HepG2 (cell line): ENCODE data around the gene SLC35B1. TPM values are rescaled to one million over a fixed set of nuclear protein-coding genes. Genes with fewer than 3 reads are reported as not detected.

Experiments
- ASH2L ChIP-seq: fragments of 300-600, 200-600 bp; sonication (generic); IDR thresholded peaks from 2 replicates; pipeline ENCODE4 v1.7.0; 2017; ENCODE audit warnings: low read depth, mild to moderate bottlenecking, moderate library complexity, mixed read lengths, low read length; ENCODE audit not compliant: insufficient read length
- BRD4 ChIP-seq: sonication (generic); formaldehyde crosslinking; IDR thresholded peaks from 2 replicates; pipeline ENCODE4 v1.4.0; 2020; ENCODE audit warnings: missing genetic modification reagents
- E2F2 ChIP-seq: sonication (generic); formaldehyde crosslinking; IDR thresholded peaks from 2 replicates; pipeline ENCODE4 v1.4.0; 2020; ENCODE audit warnings: missing genetic modification reagents, borderline replicate concordance
- GLI4 ChIP-seq: sonication (generic); formaldehyde crosslinking; IDR thresholded peaks from 2 replicates; pipeline ENCODE4 v1.5.1; 2020; ENCODE audit warnings: missing genetic modification reagents, mild to moderate bottlenecking, moderate library complexity, borderline replicate concordance
- KDM5A ChIP-seq: fragments of 200-600 bp; sonication (generic); IDR thresholded peaks from 2 replicates; pipeline ENCODE4 v1.7.0; 2018; ENCODE audit warnings: antibody characterized with exemption, mild to moderate bottlenecking, low read length, borderline replicate concordance
- MNT ChIP-seq: fragments of 450-650 bp; IDR thresholded peaks from 2 replicates; pipeline ENCODE4 v1.6.1; 2016
- MZF1 ChIP-seq: sonication (generic); formaldehyde crosslinking; IDR thresholded peaks from 2 replicates; pipeline ENCODE4 v1.8.1; 2023; ENCODE audit warnings: mild to moderate bottlenecking, missing genetic modification reagents, borderline replicate concordance
- PLRG1 ChIP-seq: fragments of 450-650 bp; conservative IDR thresholded peaks from 2 replicates; pipeline ENCODE4 v1.6.1; 2016
- PPARG ChIP-seq: conservative IDR thresholded peaks from 2 replicates; pipeline ENCODE4 v1.6.1; 2016; ENCODE audit warnings: missing biosample characterization, missing genetic modification reagents
- RFXAP ChIP-seq: sonication (generic); formaldehyde crosslinking; IDR thresholded peaks from 2 replicates; pipeline ENCODE4 v1.4.0; 2020; ENCODE audit warnings: missing genetic modification reagents, borderline replicate concordance
- SP4 ChIP-seq: sonication (generic); formaldehyde crosslinking; IDR thresholded peaks from 2 replicates; pipeline ENCODE4 v1.8.1; 2023; ENCODE audit warnings: mild to moderate bottlenecking, missing genetic modification reagents
- TFE3 ChIP-seq: IDR thresholded peaks from 2 replicates; pipeline ENCODE4 v1.6.1; 2016
- THAP7 ChIP-seq: sonication (generic); formaldehyde crosslinking; IDR thresholded peaks from 2 replicates; pipeline ENCODE4 v1.8.1; 2023; ENCODE audit warnings: mild to moderate bottlenecking, missing genetic modification reagents
- XRCC5 ChIP-seq: fragments of 200-400 bp; formaldehyde crosslinking; optimal IDR thresholded peaks from 2 replicates; pipeline ENCODE3; 2017; ENCODE audit warnings: mild to moderate bottlenecking, low read length
- ZC3H4 ChIP-seq: sonication (generic); formaldehyde crosslinking; IDR thresholded peaks from 2 replicates; pipeline ENCODE4 v1.4.0; 2020; ENCODE audit warnings: missing genetic modification reagents, borderline replicate concordance
- ZNF225 ChIP-seq: sonication (generic); formaldehyde crosslinking; IDR thresholded peaks from 2 replicates; pipeline ENCODE4 v1.4.0; 2020; ENCODE audit warnings: mild to moderate bottlenecking, missing genetic modification reagents
- ZNF343 ChIP-seq: sonication (generic); formaldehyde crosslinking; IDR thresholded peaks from 2 replicates; pipeline ENCODE4 v1.4.0; 2020; ENCODE audit warnings: mild to moderate bottlenecking, missing genetic modification reagents
- ZNF513 ChIP-seq: sonication (generic); formaldehyde crosslinking; conservative IDR thresholded peaks from 2 replicates; pipeline ENCODE4 v1.5.0; 2020; ENCODE audit warnings: missing genetic modification reagents
- ZSCAN20 ChIP-seq: sonication (generic); formaldehyde crosslinking; IDR thresholded peaks from 2 replicates; pipeline ENCODE4 v1.4.0; 2020; ENCODE audit warnings: missing genetic modification reagents, mild to moderate bottlenecking, borderline replicate concordance
- ZSCAN22 ChIP-seq: sonication (generic); formaldehyde crosslinking; IDR thresholded peaks from 2 replicates; pipeline ENCODE4 v1.4.0; 2020; ENCODE audit warnings: mild to moderate bottlenecking, missing genetic modification reagents
- polyA plus RNA-seq, 8 experiments: library from polyadenylated mRNA; depleted of rRNA in 3 of 8; stranded (reverse) in 7 of 8; unstranded in 1 of 8; fragments of >200 nt; fragmentation: Illumina TruSeq in 4 of 8; extraction: Trizol in 4 of 8; gene quantifications; 2 replicates each; pipeline versions ENCODE4 v1.2.1 to v1.2.3, GENCODE V29; 2011 to 2016; ENCODE audit warnings: low read depth in 4 of 8, missing spikeins in 1 of 8, mixed read lengths in 1 of 8; ENCODE audit not compliant: insufficient read depth in 1 of 8
- total RNA-seq, 5 experiments: library from RNA; depleted of rRNA; stranded (reverse); fragments of >200 nt; fragmentation: Illumina TruSeq; extraction: Trizol; gene quantifications; 2 replicates each; pipeline ENCODE4 v1.2.3, GENCODE V29; 2016; ENCODE audit warnings: low read depth in 1 of 5

Gene SLC35B1
- total and polyA plus RNA-seq, 2 of the 13 experiments (the other 11 are each of a cell fraction or from before 2014, with no cell fraction given), result 99.6 to 113 TPM

- no peak; the same call in 1 of the 2 replicates for TF ChIP-seq E2F2 (CRISPR knock-in tag)
- TF ChIP-seq ASH2L, result peak; percentile 60
- peak; percentile 95 for TF ChIP-seq TFE3
- peak; percentile 93; the same call in 1 of the 2 replicates for TF ChIP-seq GLI4 (CRISPR knock-in tag)
- TF ChIP-seq MZF1 (CRISPR knock-in tag), result 0 out of 2 replicates have a peak, but pooled peaks have one; percentile 61
- peak; percentile 94 for TF ChIP-seq SP4 (CRISPR knock-in tag)
- TF ChIP-seq BRD4 (CRISPR knock-in tag), result peak; percentile 78; the same call in 1 of the 2 replicates
- peak; percentile 95; the same call in 1 of the 2 replicates for TF ChIP-seq ZNF343 (CRISPR knock-in tag)
- peak; percentile 81 for TF ChIP-seq MNT
- no peak for TF ChIP-seq ZNF513 (CRISPR knock-in tag)
- TF ChIP-seq PPARG (CRISPR knock-in tag), result peak; percentile 89
- TF ChIP-seq ZSCAN20 (CRISPR knock-in tag), result peak; percentile 96
- TF ChIP-seq ZNF225 (CRISPR knock-in tag), result peak; percentile 90
- TF ChIP-seq RFXAP (CRISPR knock-in tag), result peak; percentile 65; the same call in 1 of the 2 replicates
- peak; percentile 85; the same call in 1 of the 2 replicates for TF ChIP-seq ZSCAN22 (CRISPR knock-in tag)
- TF ChIP-seq KDM5A, result no peak
- no peak for TF ChIP-seq ZC3H4 (CRISPR knock-in tag)
- TF ChIP-seq PLRG1, result no peak
- TF ChIP-seq THAP7 (CRISPR knock-in tag), result peak; percentile 95; the same call in 1 of the 2 replicates
- peak; percentile 87 for TF ChIP-seq XRCC5
These were observed 29.6 kb downstream of the SLC35B1 start, which contains the start of gene SPOP (continued) for GRCh38 chr17:49677933-49678847.
